ENCODE data around the gene SCN4A.

DNA sequence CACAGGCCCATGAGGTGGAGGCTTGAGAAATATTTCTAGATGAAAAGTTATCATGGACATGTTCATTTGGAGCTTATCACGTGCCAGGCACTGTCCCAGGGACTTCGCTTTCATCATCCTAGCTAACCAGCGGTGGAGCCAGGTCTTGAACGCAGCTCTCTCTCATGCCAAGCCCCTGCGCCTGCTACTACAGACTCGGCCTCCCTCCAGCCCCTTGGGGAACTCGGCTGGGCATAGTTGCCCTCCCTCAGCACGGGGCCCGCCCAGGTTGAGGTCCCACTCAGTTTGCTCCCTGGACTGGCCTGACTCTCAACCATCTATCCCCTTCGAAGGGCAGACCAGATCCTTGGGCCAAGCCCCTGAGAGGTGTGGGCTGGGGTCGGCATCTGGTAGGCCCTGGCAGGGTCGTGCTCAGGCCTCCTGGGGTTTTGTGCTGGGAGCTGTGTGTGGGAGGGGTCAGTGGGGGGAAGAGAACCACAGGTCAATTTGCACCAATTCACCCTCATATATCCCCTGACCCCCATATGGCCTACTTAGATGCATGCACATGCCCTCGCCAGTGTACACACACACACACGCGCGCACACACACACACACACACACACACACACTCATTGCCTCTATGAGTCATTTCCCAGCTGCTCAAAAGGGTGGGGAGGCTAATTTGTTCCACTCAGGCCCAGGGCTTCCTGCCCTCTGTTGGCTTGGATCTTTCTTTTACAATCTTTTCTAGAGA is 12.1 kb upstream of the SCN4A start:
- TF ChIP-seq, protein P1, sequence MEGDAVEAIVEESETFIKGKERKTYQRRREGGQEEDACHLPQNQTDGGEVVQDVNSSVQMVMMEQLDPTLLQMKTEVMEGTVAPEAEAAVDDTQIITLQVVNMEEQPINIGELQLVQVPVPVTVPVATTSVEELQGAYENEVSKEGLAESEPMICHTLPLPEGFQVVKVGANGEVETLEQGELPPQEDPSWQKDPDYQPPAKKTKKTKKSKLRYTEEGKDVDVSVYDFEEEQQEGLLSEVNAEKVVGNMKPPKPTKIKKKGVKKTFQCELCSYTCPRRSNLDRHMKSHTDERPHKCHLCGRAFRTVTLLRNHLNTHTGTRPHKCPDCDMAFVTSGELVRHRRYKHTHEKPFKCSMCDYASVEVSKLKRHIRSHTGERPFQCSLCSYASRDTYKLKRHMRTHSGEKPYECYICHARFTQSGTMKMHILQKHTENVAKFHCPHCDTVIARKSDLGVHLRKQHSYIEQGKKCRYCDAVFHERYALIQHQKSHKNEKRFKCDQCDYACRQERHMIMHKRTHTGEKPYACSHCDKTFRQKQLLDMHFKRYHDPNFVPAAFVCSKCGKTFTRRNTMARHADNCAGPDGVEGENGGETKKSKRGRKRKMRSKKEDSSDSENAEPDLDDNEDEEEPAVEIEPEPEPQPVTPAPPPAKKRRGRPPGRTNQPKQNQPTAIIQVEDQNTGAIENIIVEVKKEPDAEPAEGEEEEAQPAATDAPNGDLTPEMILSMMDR (IDR thresholded peaks at IDR 0.05; ENCODE audit: borderline replicate concordance, extremely low read depth, low read length, poor library complexity, severe bottlenecking) = no peak
- no peak for TF ChIP-seq EZH2 (IDR thresholded peaks at IDR 0.05; ENCODE audit: borderline replicate concordance, low read depth, low read length, severe bottlenecking)

Measured in DND-41 (cell line).